ENCODE results near the gene NFATC2. TPM values are rescaled to one million over a fixed set of nuclear protein-coding genes. Genes with fewer than 3 reads are reported as not detected.
A peak's percentile ranks its signal among the peaks of the same experiment; 100 is the strongest.

NFATC2 gene
- total and polyA plus RNA-seq, 2 of the 8 experiments (the other 6 are each of a cell fraction or from before 2014, with no cell fraction given), result 0.27 to 0.91 TPM

DNA sequence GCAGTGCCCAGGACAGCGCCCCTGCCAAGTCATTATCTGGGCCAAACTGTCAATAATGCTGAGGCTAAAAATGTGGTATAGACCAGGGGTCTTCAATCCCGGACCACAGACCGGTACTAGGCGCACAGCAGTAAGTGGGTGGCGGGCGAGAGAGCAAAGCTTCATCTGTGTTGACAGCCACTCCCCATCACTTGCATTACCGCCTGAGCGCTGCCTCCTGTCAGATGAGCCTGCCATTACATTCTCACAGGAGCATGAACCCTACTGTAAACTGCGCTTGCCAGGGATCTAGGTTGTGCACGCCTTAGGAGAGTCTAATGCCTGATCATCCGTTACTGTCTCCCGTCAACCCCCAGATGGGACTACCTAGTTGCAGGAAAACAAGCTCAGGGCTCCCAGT, 91.0 kb downstream of the NFATC2 start:
- Histone ChIP-seq H3K18ac (ENCODE audit: extremely low read depth, low read length) (no peak overlapping the region), H2BK15ac (ENCODE audit: low read length) (no peak overlapping the region), H3K9ac (replicated peaks in 1 of 4; ENCODE audit: extremely low read depth in 1 of 4, low read depth in 3 of 4, low read length in 3 of 4) (no peak overlapping the region), H2BK12ac (ENCODE audit: low read depth, low read length) (no peak overlapping the region), H2BK120ac (replicated peaks; ENCODE audit: low read depth, low read length) (no peak overlapping the region), H3K4me2 (ENCODE audit: insufficient read depth in 1 of 2, low read depth in 2 of 2, low read length in 2 of 2) (no peak overlapping the region), H3K79me1 (ENCODE audit: low read depth, low read length) (no peaks in the 10 kb centered on the region), H3K56ac (replicated peaks; ENCODE audit: insufficient read length, low read depth, low read length) (no peak overlapping the region), H2BK5ac (ENCODE audit: low read depth, low read length) (no peak overlapping the region), H2AK5ac (ENCODE audit: low read depth, low read length) (no peak overlapping the region), H4K5ac (ENCODE audit: insufficient read length, low read depth, low read length) (no peak overlapping the region), H3K9me3 (ENCODE audit: insufficient read depth in 2 of 2, low read depth in 1 of 2, low read length in 1 of 2) (no peaks in the 10 kb centered on the region), H4K20me1 (replicated peaks in 1 of 2; ENCODE audit: control insufficient read depth in 1 of 2, insufficient read depth in 2 of 2, low read length in 2 of 2) (no peaks in the 10 kb centered on the region), H3K23me2 (ENCODE audit: low read depth, low read length) (peaks cover 3% of the 10 kb centered on the region; the same call in 1 of the 2 replicates), H3K23ac (ENCODE audit: insufficient read length) (no peak overlapping the region), H3K79me2 (ENCODE audit: control insufficient read depth in 1 of 2, insufficient read depth in 2 of 2, low read length in 2 of 2) (no peaks in the 10 kb centered on the region), H3K27ac (ENCODE audit: low read depth, low read length) (no peak overlapping the region), H3K14ac (ENCODE audit: insufficient read length) (no peak overlapping the region), H2AFZ (ENCODE audit: low read length) (no peak overlapping the region), H3K4ac (replicated peaks; ENCODE audit: insufficient read length, low read depth, low read length) (no peak overlapping the region), H2BK20ac (ENCODE audit: low read length) (no peak overlapping the region), H3K27me3 (replicated peaks in 1 of 4; ENCODE audit: control insufficient read depth in 3 of 4, extremely low read depth in 1 of 4, insufficient read depth in 3 of 4, low read length in 3 of 4) (no peaks in the 10 kb centered on the region), H3K36me3 (ENCODE audit: control insufficient read depth in 2 of 4, insufficient read depth in 4 of 4, low read length in 3 of 4) (no peaks in the 10 kb centered on the region), H4K8ac (ENCODE audit: extremely low read depth, insufficient read depth, low read length) (no peak overlapping the region), H4K91ac (replicated peaks; ENCODE audit: insufficient read length, low read length) (no peak overlapping the region), H3K4me3 (ENCODE audit: extremely low read depth in 1 of 4, insufficient read depth in 2 of 4, low read depth in 3 of 4, low read length in 4 of 4) (no peak overlapping the region), H3K4me1 (replicated peaks in 1 of 4; ENCODE audit: control insufficient read depth in 3 of 4, insufficient read depth in 4 of 4, low read length in 3 of 4) (no peaks in the 10 kb centered on the region; a peak in 1 of 7 replicates)
- ChIA-PET CTCF (ENCODE audit: partially characterized antibody) (interaction anchor here (0.6 to 2.1 kb wide), 16 partner anchors 8 to 224 kb away, joined by 3 to 5 read pairs (median 3); partner anchors contain the start of gene NFATC2), POLR2A (ENCODE audit: partially characterized antibody) (no interaction called here)
- FAIRE-seq (no peak), DNase-seq (ENCODE audit: low read depth in 1 of 2, low spot score in 2 of 2) (no peak)
- 91% methylated on average over 12 of the region's 12 CpGs; no CpG with 5 or more reads in 1 of the 2 experiments for WGBS, 2 experiments (ENCODE audit: extremely low coverage in 1 of 2, insufficient coverage in 1 of 2, insufficient read length in 1 of 2, insufficient replicate concordance in 2 of 2, low coverage in 1 of 2, low lambda C conversion rate in 2 of 2, missing lambda C conversion rate in 1 of 2)
- no peak for TF ChIP-seq CBX8 (IDR thresholded peaks at IDR 0.05; ENCODE audit: borderline replicate concordance, low read depth, low read length)
- no peak for TF ChIP-seq CBX5 (IDR thresholded peaks at IDR 0.05; ENCODE audit: low read depth, low read length)
- peak in 1 of 2 experiments; percentile 23; a peak in 2 of 4 replicates for TF ChIP-seq RAD21 (IDR thresholded peaks at IDR 0.05 in 1 of 2, conservative IDR thresholded peaks at IDR 0.05 in 1 of 2; ENCODE audit: low read depth in 2 of 2, low read length in 2 of 2)
- TF ChIP-seq, protein P1, sequence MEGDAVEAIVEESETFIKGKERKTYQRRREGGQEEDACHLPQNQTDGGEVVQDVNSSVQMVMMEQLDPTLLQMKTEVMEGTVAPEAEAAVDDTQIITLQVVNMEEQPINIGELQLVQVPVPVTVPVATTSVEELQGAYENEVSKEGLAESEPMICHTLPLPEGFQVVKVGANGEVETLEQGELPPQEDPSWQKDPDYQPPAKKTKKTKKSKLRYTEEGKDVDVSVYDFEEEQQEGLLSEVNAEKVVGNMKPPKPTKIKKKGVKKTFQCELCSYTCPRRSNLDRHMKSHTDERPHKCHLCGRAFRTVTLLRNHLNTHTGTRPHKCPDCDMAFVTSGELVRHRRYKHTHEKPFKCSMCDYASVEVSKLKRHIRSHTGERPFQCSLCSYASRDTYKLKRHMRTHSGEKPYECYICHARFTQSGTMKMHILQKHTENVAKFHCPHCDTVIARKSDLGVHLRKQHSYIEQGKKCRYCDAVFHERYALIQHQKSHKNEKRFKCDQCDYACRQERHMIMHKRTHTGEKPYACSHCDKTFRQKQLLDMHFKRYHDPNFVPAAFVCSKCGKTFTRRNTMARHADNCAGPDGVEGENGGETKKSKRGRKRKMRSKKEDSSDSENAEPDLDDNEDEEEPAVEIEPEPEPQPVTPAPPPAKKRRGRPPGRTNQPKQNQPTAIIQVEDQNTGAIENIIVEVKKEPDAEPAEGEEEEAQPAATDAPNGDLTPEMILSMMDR (IDR thresholded peaks at IDR 0.05; ENCODE audit: control extremely low read depth in 1 of 3, insufficient read depth in 1 of 3, low read depth in 1 of 3, low read length in 3 of 3), result peak in 2 of 3 experiments; percentile 35 to 37; a peak in 2 of 4 replicates
